ENCODE measurements around the gene CIROP.

GRCh38 chr14:23066855-23067744, 37.7 kb downstream of the CIROP start:
- no peak for TF ChIP-seq CTCF (IDR thresholded peaks at IDR 0.05)
- TF ChIP-seq POLR2A (IDR thresholded peaks at IDR 0.05), result no peak

Measured in Peyer's patch (tissue), 4 donors.